Progenitor cell of endocrine pancreas (in vitro differentiated cells): Measurements from ENCODE around the gene TRPC4. TPM values are rescaled to one million over a fixed set of nuclear protein-coding genes. Genes with fewer than 3 reads are reported as not detected.

Experiments used
- DNase-seq: peaks from one replicate; pipeline ENCODE4 v3.0.0; 2021; ENCODE audit warnings: low spot score; ENCODE audit not compliant: unreplicated experiment
- H3K27ac Mint-ChIP-seq: 2 replicates; pipeline ENCODE4 v1.8.0; 2021; ENCODE audit warnings: mild to moderate bottlenecking, moderate library complexity, mixed read lengths
- H3K27me3 Mint-ChIP-seq: 2 replicates; pipeline ENCODE4 v1.8.0; 2021; ENCODE audit warnings: mixed read lengths
- H3K36me3 Mint-ChIP-seq: 2 replicates; pipeline ENCODE4 v1.8.0; 2022; ENCODE audit warnings: mixed read lengths; ENCODE audit not compliant: insufficient read depth
- H3K4me1 Mint-ChIP-seq: 2 replicates; pipeline ENCODE4 v1.8.0; 2021; ENCODE audit warnings: low read depth, mixed read lengths
- H3K4me3 Mint-ChIP-seq: 2 replicates; pipeline ENCODE4 v1.8.0; 2021; ENCODE audit warnings: low read depth, mild to moderate bottlenecking, moderate library complexity, mixed read lengths
- H3K9me3 Mint-ChIP-seq: 2 replicates; pipeline ENCODE4 v1.8.0; 2021; ENCODE audit warnings: low read depth, mixed read lengths
- total RNA-seq: library from RNA; stranded (reverse); gene quantifications from 2 replicates; pipeline ENCODE4 v1.2.1, GENCODE V29; 2021
- TF ChIP-seq, protein P1 (sequence below): fragments of 200-600 bp; sonication (generic); IDR thresholded peaks from one replicate; pipeline ENCODE4 v1.5.0; 2021; ENCODE audit warnings: antibody characterized with exemption, mild to moderate bottlenecking; ENCODE audit not compliant: unreplicated experiment

The TRPC4 gene
- total RNA-seq, 1 donor from 2014 or later: 4.2 TPM

GRCh38 chr13:37906880-37907279 lies 37.3 kb upstream of the TRPC4 start:
- Mint-ChIP-seq H3K36me3 (peaks cover under 1% of the 10 kb centered on the region), H3K9me3 (peaks cover under 1% of the 10 kb centered on the region), H3K27me3 (no peaks in the 10 kb centered on the region), H3K4me3 (no peak overlapping the region), H3K27ac (no peak overlapping the region), H3K4me1 (peaks cover 9% of the 10 kb centered on the region)
- TF ChIP-seq, protein P1, sequence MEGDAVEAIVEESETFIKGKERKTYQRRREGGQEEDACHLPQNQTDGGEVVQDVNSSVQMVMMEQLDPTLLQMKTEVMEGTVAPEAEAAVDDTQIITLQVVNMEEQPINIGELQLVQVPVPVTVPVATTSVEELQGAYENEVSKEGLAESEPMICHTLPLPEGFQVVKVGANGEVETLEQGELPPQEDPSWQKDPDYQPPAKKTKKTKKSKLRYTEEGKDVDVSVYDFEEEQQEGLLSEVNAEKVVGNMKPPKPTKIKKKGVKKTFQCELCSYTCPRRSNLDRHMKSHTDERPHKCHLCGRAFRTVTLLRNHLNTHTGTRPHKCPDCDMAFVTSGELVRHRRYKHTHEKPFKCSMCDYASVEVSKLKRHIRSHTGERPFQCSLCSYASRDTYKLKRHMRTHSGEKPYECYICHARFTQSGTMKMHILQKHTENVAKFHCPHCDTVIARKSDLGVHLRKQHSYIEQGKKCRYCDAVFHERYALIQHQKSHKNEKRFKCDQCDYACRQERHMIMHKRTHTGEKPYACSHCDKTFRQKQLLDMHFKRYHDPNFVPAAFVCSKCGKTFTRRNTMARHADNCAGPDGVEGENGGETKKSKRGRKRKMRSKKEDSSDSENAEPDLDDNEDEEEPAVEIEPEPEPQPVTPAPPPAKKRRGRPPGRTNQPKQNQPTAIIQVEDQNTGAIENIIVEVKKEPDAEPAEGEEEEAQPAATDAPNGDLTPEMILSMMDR: no peak
- DNase-seq: no peak

DNA sequence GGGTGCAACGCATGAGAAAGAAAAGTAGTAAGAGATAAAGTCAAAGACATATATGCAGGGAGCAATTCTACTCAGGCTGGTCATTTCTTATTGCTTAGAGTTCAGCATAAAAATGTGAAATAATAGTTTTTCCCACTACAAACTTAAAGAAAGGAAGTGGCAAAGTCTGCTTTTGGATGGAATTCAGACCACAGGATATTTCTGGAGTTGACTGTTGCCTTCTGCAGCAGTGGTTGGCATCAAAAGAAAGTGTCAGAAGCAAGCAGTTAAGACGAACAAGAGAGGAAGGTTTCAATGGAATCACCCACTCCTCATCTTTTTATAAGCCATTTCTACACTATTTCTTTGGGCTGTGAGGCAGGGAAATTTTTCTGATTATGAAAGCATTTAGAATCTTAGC lies 36.2 kb upstream of the TRPC4 start:
- no peak for DNase-seq
- Mint-ChIP-seq H3K4me1 (peaks cover 9% of the 10 kb centered on the region), H3K27me3 (no peaks in the 10 kb centered on the region), H3K36me3 (peaks cover 4% of the 10 kb centered on the region), H3K4me3 (no peak overlapping the region), H3K9me3 (peaks cover 3% of the 10 kb centered on the region), H3K27ac (no peak overlapping the region)
- TF ChIP-seq, protein P1: no peak

- no peaks in the 10 kb centered on the region for H3K27me3 Mint-ChIP-seq
- H3K4me3 Mint-ChIP-seq: peak overlapping the region; percentile 20
- H3K27ac Mint-ChIP-seq: peak overlapping the region; percentile 88
- DNase-seq: no peak
- TF ChIP-seq, protein P1: no peak
- peaks cover 5% of the 10 kb centered on the region for H3K36me3 Mint-ChIP-seq
- peaks cover 19% of the 10 kb centered on the region for H3K4me1 Mint-ChIP-seq
- peaks cover 10% of the 10 kb centered on the region for H3K9me3 Mint-ChIP-seq
Measured at GRCh38 chr13:37899753-37900152, 30.2 kb upstream of the TRPC4 start.

GRCh38 chr13:37893321-37893720 lies 23.7 kb upstream of the TRPC4 start:
- TF ChIP-seq, protein P1: no peak
- DNase-seq: no peak
- Mint-ChIP-seq H3K4me1 (peaks cover 5% of the 10 kb centered on the region), H3K27me3 (no peaks in the 10 kb centered on the region), H3K9me3 (peaks cover 6% of the 10 kb centered on the region), H3K27ac (no peak overlapping the region), H3K36me3 (no peaks in the 10 kb centered on the region), H3K4me3 (no peak overlapping the region)

DNA sequence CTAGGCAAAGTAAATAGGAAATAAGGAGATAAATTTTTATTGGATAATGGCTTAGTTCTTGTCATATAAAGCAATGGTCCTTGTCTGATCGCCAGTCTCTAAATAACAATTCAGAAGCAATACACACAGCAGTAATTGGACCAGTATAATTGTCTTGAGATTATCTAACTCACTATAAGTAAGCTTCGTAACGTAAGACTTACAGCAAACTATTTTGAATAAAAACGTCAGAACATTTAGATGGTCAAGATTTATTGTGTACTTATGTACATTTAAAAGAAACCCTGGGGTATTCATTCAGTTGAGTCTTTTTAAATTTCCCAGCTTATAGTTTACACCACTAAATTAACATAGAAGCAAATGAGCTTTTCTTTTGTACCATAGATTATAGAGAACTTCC lies 20.2 kb upstream of the TRPC4 start:
- DNase-seq: no peak
- H3K36me3 Mint-ChIP-seq: no peaks in the 10 kb centered on the region
- H3K27me3 Mint-ChIP-seq: no peaks in the 10 kb centered on the region
- H3K4me3 Mint-ChIP-seq: no peak overlapping the region
- no peaks in the 10 kb centered on the region for H3K9me3 Mint-ChIP-seq
- H3K4me1 Mint-ChIP-seq: peaks cover 4% of the 10 kb centered on the region
- TF ChIP-seq, protein P1: no peak
- H3K27ac Mint-ChIP-seq: no peak overlapping the region
